Activated T-cell treated with anti-CD3 and anti-CD28 coated beads, Interleukin-2, amount 50 U/mL, for 48 hours (primary cell): ENCODE results near the gene GNAZ.

ENCODE experiments used
- DNase-seq, 2 experiments: peaks; one replicate each; pipeline ENCODE4 v3.0.0-alpha.2; 2020

The GNAZ gene

DNA sequence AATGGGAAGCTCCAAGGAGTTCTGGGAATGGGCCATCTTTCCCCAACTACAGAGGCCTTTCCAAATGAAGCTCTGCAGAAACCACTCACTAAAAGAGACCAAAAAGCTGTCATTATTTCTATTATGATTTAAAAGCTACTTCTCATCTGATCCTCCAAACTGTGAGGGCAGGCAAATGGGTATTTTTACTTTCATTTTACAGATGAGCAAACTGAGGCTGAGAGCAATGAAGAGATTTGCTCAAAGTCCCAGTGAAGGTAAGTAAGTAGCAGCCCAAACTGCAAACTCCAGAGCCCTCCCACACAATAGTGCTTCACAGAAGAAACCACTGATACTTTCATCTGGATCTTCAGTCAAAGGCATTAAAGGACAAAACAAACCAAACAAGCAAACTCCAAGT is 70.1 kb downstream of the GNAZ start:
- no peak for DNase-seq

DNA sequence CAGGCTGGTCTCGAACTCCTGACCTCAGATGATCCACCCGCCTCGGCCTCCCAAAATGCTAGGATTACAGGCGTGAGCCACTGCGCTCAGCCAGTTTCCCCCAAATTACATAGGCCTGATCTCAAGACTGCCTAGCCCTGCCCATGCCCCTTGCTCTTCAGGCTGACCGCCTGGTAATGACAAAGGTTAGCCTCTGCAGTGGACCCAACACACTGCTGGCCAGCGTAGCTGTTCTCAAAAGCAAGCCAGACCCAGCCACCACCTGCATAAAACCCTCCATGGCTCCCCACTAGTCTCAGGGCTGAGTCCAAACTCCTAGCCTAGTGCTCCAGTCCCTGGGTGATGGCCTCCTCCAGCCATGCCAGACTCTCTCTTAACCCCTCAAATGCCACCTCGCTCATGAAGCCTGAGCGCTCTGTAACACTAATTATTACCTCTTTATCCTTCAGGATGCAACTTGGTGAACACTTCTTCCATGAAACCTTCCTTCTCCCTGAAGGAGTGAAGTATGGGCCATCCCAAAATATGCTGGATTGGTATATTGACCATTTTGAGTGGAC is 72.3 kb downstream of the GNAZ start:
- DNase-seq = no peak

DNA sequence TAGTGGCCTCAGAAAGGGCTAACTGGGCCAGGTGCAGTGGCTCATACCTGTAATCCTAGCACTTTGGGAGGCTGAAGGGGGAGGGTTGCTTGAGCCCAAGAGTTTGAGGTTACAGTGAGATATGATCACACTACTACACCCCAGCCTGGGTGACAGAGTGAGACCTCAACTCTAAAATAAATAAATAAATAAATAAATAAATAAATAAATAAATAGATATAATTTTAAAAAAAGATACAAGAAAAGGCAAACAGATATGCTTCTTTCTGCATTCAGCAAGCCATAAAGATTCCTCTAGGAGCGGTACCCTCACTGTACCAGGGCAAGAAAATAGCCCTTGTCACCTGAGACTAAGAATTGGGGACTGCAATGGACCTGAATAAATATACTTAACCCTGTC is 72.8 kb downstream of the GNAZ start:
- DNase-seq = no peak

DNA sequence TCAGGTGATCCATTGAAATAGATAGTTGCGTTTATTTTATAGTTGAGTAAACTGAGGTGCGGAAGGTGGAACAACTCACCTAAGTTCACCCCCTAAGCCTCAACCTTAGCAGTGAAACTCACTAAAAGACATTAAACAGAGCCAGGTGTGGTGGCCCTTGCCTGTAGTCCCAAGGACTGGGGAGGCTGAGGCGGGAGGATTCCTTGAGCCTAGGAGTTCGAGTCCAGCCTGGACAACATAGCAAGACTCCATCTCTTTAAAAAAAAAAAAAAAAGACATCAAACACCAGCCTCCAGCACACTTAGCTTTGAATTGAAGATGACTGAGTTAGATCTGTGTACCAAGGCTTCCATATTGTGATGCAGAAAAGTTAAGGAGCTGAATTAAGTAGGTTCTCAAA is 74.1 kb downstream of the GNAZ start:
- DNase-seq = no peak

DNA sequence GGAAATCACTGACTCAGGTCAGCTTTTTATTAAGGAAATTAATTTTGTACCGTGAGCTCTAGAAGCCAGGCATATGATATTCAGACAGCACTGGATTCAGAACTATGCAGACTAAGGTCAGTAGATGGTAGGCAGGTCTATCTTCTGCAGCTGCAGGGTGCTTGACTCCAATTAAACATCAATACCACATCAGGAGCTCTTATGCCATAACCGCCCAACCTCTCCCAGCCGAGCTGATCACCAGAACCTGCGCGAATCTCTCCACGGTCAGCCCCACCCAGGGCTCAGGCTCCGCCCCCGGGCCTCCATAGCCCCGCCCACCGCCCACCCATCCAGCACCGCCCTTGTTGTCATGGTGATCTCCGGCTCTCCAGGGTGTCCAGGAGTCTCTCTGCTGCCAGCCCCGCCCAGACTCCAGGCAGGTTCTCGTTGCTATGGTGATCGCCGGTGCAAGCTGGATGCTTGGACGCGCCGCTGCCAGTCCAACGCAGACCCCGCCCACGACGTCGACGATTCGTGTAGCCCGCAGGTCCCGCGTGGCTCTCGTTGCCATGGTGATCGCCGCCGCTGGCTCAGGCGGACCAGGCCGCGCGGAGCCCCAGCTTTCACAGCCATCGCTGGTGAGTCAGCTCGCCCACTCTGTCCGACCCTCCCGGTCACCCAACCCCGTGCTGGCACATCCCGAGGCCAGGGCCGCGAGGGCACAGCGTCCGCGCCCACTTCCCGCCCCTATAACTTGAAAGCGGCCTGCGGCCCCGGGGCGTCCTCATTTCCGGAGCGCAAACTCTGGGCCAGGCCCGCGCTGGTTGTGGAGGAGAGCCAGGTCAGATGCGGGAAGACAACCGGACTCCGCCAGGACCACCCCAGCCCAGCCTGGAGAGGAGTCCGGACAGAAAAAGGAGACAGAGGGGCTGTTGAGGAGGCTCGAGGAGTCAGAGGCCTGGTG is 74.9 kb downstream of the GNAZ start, which contains the start of gene RAB36:
RAB36 (plus strand) TSS at position 546 of the 946 bp plus-strand sequence. CDS start 1,140 bp downstream, outside the sequence.
- peak; percentile 86 to 88 for DNase-seq

DNA sequence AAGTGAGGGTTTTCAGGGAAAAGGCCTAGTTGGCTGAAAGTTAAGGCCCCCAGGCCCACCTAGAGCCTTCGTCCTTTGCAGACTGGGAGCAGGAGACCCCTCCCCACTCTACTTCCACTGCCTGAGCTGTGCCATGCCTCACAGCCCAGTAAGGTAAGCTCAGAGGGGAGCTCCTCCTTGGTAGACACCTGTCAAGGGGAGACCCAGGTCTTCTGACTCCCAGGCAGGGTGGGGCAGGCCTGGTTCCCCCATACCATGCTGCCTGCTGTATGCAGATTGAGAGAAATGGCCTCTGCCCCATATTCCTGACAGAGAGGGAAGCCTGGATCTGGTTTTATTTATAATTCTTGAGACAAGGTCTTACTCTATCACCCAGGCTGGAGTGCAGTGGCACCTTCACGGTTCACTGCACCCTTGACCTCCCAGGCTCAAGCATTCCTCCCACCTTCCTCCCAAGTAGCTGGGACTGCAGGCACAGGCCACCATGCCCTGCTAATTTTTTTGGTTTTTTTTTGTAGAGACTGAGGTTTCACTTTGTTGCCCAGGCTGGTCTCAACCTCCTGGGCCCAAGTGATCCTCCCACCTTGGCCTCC is 75.7 kb downstream of the GNAZ start:
- DNase-seq = no peak

DNA sequence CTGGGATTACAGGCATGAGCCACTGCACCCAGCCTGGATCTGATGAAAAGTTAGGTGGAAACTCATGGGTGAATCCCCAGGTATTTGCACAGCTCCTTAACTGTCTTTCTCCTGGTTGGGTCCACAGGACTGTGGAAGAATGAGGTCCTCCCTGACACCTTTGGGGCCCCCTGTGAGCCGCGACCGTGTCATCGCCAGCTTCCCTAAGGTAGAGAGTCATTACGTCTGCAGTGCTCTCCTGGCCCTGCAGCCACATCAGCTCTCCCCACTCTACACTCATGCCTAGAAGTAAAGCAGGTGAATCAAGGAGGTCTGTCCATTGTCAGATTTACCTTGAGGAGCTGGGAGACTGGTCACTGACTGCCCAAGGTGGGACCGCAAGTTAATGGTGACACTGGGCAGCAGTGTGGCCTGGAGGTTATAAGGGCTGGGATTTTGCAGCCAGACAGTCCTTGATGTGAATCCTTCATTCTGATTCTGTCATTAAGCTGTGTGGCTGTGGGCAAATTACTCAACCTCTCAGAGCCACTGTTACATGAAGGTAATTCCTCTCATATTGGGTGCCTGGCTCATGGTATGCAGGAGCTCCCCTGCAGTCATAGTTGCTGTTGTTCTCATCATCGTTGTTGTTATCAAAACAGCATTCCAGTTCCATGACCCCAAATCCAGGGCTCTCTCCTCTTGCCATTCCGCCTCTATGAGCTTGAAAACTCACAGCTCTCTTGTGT is 76.3 kb downstream of the GNAZ start:
- DNase-seq = no peak

DNA sequence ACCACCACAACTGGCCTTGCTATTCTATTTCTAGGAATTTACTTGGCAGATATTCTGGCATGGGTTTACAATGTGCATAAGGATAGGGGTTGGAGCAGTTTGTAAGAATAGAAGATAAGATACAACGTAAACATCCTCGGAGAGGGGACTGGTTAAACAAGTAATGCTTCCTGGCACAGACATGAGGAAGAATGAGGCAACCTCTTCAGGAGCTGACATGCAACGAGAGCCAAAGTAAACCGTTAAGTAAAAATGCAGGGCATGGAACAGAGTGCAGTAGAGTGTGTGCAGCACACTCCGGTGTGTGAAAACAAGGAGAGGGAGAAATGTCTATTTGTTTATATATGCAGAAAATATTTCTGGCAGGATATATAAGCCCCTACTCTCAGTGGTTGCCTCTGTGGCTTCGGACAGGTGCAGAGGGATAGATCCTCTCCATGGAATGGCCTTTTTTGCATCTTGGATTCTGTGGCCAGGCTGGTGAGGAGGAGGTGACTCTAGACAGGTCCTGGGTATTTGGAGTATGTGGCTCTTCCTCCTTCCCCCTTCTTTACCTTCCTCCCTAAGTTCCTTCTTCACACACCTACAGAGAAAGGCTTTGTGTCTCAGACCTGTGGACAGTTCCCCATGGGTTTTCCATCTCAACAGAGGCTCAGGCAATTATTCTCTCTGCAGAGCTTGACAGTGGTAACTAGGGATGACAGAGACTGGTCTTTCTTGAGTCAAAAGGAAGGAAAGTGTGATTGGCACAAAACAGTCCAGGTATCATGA is 77.5 kb downstream of the GNAZ start:
- DNase-seq = no peak

DNA sequence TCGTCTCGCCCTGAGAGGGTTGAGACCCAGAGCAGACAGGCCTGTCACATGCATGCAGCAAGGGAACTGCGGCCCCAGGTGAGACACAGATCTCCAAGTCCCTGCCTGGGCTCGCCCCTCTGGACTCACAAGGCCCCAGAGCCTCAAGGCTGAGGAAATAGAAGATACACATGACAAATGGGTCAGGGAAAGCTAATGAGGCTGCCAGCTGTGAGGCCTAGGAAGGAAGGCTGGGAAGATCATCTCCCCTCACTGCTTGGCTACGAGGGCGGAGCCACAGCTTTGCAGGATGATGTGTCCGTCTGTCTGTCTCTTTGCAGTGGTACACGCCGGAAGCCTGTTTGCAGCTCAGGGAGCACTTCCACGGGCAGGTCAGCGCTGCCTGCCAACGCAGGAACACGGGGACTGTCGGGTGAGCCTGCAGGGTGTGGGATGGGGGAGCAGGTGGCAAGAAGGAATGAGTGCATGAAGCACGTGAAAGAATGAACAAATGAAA is 79.5 kb downstream of the GNAZ start:
- DNase-seq = no peak

DNA sequence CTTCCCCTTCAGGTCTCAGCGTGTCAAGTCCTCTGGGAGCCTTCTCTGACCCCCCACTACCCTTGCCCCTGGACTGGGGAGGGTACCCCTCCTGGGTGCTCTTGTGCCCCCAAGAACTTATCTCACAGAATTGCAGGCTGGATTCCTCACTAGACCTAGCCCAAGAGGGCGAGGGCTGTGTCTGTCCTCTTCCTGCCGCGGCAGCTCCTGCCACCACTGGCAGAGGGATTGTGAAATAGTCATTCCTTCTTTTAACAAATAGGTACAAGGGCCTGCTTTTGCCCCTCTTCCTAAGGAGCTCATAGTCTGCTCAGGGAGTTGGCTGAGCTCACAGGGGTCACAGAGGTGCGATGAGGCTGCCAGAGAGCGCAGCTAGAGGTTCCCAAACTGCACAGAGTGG is 80.4 kb downstream of the GNAZ start:
- DNase-seq = no peak

DNA sequence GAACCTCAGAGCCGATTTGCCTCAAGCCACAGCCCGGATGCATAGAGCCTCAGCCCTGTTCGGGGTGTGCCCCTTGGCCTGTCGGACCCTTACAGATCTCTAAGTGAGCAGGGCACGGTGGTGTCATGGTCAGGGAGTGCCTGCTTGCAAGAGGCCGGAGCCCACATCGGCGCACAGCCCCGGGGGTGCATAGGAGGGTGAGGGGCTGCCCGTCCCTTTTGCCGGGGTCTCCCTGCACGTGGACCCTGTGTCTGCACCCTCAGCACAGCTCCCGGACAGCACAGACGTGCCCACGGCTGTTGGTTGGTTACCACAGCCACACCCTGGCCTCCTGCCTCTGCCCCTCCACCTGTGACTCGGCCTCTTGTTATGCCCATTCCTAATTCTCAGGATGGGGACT is 81.5 kb downstream of the GNAZ start:
- DNase-seq = no peak

DNA sequence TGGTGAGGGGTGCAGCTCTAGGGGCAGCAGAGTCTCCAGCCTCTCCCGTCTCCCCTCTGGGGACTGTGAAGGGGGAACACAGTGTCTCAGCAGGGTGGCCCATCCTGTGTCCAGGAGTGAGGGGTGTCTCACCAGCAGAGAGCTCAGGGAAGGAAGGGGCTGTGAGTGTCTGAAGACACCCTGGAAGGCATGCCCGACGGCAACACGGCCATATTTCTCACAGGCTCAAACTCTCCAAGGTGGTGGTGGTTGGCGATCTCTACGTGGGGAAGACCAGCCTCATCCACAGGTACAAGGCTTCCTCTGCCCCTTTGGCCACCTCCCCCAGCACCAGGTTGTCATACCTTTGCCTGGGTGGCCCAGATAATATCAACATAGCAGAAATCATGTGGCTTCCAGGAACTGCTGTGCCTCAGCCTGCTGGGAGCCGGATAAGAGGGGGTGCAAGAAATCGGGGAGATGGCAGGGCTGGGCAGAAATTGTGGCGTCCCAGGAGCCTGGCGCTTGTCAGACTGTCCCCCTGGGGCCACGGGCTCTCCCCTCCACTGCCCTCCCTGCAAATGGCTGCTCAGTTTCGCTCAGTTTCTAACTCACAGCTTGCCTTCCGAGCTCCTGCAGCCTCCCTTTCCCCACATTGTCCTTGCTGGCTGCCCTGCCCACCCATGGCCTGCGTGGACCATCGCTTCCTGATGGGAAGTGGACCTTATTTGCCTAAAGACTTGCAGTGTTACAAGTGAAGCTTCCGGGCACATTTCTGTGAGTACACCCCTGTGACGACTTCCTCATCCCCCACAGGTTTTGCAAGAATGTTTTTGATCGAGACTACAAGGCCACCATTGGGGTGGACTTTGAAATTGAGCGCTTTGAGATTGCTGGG is 82.2 kb downstream of the GNAZ start:
- no peak for DNase-seq

DNA sequence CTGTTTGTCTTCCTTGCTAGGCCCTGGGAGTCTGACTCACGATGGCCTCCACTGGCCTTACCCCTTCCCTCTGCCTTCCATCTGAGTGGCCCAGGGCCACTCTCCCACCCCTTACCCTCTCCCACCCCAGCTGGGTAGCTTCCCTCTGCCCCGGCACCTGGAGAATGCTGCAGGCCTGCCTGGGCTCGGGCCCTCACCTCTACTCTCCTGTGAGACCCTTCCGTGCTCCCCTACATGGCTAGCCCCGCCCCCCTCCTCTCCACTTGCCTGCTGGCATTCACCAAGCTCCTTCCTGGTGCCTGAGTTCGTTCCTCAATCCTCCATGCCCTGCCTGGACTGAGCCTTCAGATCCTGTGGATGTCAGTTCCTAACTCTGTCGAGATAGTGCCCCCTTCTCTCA is 83.7 kb downstream of the GNAZ start:
- DNase-seq = no peak

DNA sequence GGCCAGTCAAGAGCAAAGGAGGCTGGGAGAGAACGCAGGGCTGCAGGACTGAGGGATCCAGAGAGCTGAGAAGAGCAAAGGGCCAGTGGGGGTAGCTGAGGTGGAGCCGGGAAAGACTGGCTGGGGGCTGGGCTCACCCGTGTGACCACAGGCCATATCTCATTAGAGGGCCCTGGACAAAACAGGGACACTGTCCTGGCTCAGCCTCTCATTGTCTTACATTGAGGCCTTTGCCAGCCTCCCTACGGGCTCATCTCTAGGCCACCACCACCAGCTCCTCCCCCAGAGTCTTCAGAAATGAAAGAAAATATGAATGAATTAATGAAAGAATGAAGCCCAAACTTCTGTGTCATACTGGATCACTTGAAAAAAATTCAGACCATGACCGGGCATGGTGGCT is 84.1 kb downstream of the GNAZ start:
- DNase-seq = no peak

DNA sequence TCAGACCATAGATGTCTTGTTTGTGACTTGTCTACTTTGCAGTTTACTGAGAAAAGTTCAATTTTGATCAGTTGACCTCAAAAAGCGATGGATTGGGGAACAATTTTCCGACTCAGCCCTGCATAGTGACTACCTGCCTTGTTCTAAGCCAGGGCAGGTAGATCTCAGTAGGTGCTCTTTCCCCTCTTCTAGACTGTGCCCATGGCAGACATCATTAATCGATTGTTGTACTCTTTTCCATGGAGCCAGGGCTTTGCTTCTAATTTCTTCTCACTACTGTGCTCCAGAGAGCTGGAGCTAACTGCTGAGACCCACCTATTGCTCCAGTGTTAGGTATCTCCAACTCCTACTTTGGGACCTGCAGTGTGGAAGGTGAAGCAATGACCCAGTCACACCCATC is 84.8 kb downstream of the GNAZ start:
- no peak for DNase-seq

DNA sequence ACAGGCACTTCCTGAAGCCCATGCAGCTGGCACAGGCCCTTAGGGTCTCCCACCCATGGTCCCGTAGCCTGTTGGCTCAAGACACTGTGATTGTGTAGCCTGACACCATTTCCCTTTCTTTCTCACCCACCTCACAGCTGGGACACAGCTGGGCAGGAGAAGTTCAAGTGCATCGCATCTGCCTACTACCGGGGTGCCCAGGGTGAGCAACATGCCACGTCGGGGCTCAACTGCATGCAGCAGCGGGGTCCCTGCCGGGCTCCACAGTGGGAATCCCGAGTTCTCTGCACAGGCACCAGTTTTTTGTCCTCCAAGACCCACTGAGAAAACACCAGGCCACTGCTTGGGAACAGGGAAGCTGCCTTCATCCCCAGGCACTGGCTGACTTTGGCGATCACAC is 85.5 kb downstream of the GNAZ start:
- no peak for DNase-seq

DNA sequence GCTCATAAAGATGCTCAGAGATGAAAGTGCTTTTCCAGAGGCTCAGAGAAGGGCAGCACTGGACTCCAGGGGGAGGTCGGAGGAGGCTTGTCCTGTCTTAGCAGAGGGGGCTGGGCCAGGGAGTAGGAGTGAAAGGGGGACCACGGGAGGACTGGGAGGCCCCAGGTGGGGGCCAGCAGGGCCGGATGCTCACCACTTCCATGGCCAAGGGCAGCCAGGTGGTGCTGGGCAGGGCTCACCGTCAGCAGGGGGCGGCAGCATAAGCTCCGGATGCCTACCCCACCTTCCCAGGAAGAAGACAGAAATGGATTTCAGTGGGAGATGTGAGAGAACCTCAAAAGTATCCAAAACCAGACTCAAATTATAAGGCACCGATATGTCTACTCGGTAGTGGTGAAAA is 86.0 kb downstream of the GNAZ start:
- DNase-seq = no peak

DNA sequence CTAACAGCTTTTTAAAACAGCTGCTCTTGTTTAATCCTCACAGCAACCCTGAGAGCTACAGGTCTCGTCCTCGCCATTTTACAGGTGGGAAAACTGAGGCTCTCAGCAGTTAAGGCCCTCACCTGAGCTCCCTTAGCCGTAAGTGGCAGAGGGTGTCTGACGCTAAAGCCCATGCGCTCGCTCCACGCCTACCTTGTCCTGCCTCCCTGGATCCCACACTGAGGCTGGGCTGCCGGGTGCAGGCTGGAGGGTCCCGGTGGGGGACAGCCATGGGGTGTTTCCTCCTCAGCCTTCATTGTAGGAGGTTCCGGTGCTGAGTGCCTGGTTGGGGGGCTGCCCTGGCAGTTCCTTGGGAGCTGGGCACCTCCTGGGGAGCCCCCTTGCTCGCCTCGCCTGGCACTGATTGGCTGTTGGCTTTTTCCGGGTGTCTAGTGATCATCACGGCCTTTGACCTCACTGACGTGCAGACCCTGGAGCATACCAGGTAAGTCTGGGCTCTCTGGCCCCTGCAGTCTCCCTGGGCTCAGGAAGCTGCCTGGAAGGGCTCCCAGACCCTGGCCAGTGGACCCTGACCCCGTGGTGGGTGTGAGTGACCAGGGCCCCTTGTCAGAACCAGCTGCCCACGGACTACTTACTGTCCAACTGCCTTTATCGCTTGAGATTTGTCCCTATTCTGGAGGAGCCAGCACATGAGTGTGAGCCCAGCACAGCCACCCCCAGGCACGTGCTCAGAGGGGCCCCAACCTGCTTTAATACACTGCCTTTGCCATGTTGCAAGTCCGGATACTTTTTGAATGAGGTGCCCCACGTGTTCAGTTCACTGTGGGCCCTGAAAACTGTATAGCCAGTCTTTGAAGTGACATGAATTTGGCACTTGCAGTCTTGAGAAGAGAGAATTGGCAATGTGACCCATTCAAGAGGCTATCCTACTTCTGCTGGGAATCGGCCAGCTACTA is 87.5 kb downstream of the GNAZ start:
- no peak for DNase-seq

DNA sequence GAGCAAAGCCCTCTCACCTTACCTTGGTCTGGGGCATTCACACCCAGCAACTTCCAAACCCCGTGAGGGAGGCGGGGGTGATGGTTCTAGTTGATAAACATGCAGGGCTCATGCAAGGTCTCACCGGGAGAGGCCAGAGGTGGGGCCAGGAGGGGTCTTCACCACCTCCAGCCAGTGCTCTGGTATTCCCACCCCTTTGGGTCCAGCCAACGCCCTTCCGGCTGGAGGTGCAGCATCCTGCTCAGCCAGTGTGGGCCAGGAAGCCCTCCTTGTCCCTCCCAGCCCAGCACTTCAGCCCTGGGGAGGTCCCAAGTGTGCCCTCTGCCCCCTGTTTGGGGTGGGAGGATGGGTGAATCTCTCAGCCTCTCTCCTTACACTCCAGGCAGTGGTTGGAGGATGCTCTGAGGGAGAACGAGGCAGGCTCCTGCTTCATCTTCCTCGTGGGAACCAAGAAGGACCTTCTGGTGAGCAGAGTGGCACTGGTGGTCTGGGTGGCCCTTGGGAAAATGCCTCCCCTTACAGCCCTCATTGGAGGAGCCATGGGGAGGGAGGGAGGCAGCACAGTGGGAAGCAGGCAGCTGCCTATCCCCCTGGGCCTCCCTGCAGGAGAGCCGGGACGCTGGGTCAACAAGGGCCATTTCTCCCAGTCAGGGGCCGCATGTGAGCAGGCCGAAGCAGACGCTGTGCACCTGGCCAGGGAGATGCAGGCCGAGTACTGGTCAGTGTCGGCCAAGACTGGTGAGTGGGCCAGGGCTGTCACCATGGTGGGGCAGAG is 88.4 kb downstream of the GNAZ start:
- no peak for DNase-seq
